Lower leg skin (tissue), 4 donors: ENCODE results near the gene SLC4A2. TPM values are rescaled to one million over a fixed set of nuclear protein-coding genes. Genes with fewer than 3 reads are reported as not detected.
A peak's percentile ranks its signal among the peaks of the same experiment; 100 is the strongest.

ENCODE experiments used
- DNase-seq, 2 donors: peaks; one replicate each; pipeline ENCODE4 v3.0.0-alpha.2; 2019; ENCODE audit warnings: low spot score in 2 of 2
- H3K4me3 ChIP-seq: fragments of 200-600 bp; sonication (generic); 2 replicates; pipeline ENCODE4 v1.5.1; 2017; ENCODE audit warnings: mild to moderate bottlenecking, low read depth; ENCODE audit not compliant: poor library complexity, severe bottlenecking
- CTCF ChIP-seq, 3 donors: fragments of 450-650 bp; IDR thresholded peaks; one replicate each; pipeline ENCODE4 v1.5.1; 2016; ENCODE audit warnings: antibody characterized with exemption in 3 of 3, mild to moderate bottlenecking in 3 of 3, moderate library complexity in 2 of 3
- POLR2A ChIP-seq, 2 donors: fragments of 450-650 bp; IDR thresholded peaks; one replicate each; pipeline ENCODE4 v1.6.1; 2016 to 2017; ENCODE audit warnings: antibody characterized with exemption in 2 of 2, mild to moderate bottlenecking in 1 of 2, moderate library complexity in 1 of 2
- WGBS, 2 donors: methylation state at CpG; one replicate each; pipeline ENCODE4 v1.1.5; 2018; 5-methylcytosine and 5-hydroxymethylcytosine counted together
- intact Hi-C: fragments of 100-400 bp; cut with DNase I; formaldehyde crosslinking; loops from one replicate; pipeline ENCODE4 v1.15.0; 2023; ENCODE audit warnings: low total_unique reads
- total RNA-seq, 4 donors: library from RNA; depleted of rRNA; stranded (reverse); fragments of >200 nt; gene quantifications; one replicate each; pipeline ENCODE4 v1.1.0, GENCODE V29; 2016

The SLC4A2 gene
- total RNA-seq, 4 donors from 2014 or later: 56.3 to 83.5 (median 67.7) TPM

- WGBS, 2 donors: 32 to 48% methylated on average over 43 to 49 of the region's 101 CpGs
- intact Hi-C loops: loop anchor here (5.0 to 10.0 kb wide), 2 partner anchors 87 to 220 kb away; partner anchors contain the start of gene ABCB8
- H3K4me3 ChIP-seq: no peak overlapping the region
- no peak for DNase-seq
- TF ChIP-seq POLR2A (IDR thresholded peaks at IDR 0.05): no peak
- TF ChIP-seq CTCF (IDR thresholded peaks at IDR 0.05): no peak
Observed at GRCh38 chr7:151114151-151115090, 55.0 kb downstream of the SLC4A2 start.

GRCh38 chr7:151115121-151115835 lies 55.9 kb downstream of the SLC4A2 start:
- TF ChIP-seq CTCF (IDR thresholded peaks at IDR 0.05): no peak
- no peak for TF ChIP-seq POLR2A (IDR thresholded peaks at IDR 0.05)
- H3K4me3 ChIP-seq: peak overlapping the region; percentile 7
- no peak for DNase-seq
- WGBS, 2 donors: 28 to 29% methylated on average over 27 to 31 of the region's 114 CpGs
- intact Hi-C loops: loop anchor here (10.0 kb wide), 1 partner anchor 220 kb away; no protein-coding TSS in a partner anchor

- intact Hi-C loops: loop anchor here (10.0 kb wide), 1 partner anchor 221 kb away; no protein-coding TSS in a partner anchor
- peak; percentile 73 to 92 for DNase-seq
- TF ChIP-seq POLR2A (IDR thresholded peaks at IDR 0.05): no peak
- TF ChIP-seq CTCF (IDR thresholded peaks at IDR 0.05): no peak
- WGBS, 2 donors: 49 to 63% methylated on average over 13 to 14 of the region's 14 CpGs
- H3K4me3 ChIP-seq: peak overlapping the region; percentile 7
Observed at GRCh38 chr7:151115836-151116418, 56.5 kb downstream of the SLC4A2 start.

- no peak for TF ChIP-seq CTCF (IDR thresholded peaks at IDR 0.05)
- TF ChIP-seq POLR2A (IDR thresholded peaks at IDR 0.05): no peak
- intact Hi-C loops: loop anchor here (10.0 kb wide), 1 partner anchor 222 kb away; no protein-coding TSS in a partner anchor
- H3K4me3 ChIP-seq: no peak overlapping the region
- 69 to 71% methylated on average over 25 to 27 of the region's 27 CpGs for WGBS, 2 donors
- DNase-seq: no peak
Observed at GRCh38 chr7:151116603-151117440, 57.4 kb downstream of the SLC4A2 start.

- TF ChIP-seq POLR2A (IDR thresholded peaks at IDR 0.05) (no peak), CTCF (IDR thresholded peaks at IDR 0.05) (no peak)
- DNase-seq: no peak
- no peak overlapping the region for H3K4me3 ChIP-seq
- WGBS, 2 donors: 45 to 66% methylated on average over 11 to 12 of the region's 12 CpGs
- intact Hi-C loops: loop anchor here (10.0 kb wide), 1 partner anchor 223 kb away; no protein-coding TSS in a partner anchor
Observed at GRCh38 chr7:151117565-151117964, 58.2 kb downstream of the SLC4A2 start.
